T-helper 1 cell (primary cell): ENCODE measurements around the gene PLEKHA8.

Experiments
- DNase-seq, 5 donors: peaks; one replicate each; pipeline ENCODE4 v3.0.0-alpha.2; 2012 to 2020

Gene PLEKHA8

GRCh38 chr7:30023524-30023923, 4.7 kb upstream of the PLEKHA8 start:
- no peak for DNase-seq

DNA sequence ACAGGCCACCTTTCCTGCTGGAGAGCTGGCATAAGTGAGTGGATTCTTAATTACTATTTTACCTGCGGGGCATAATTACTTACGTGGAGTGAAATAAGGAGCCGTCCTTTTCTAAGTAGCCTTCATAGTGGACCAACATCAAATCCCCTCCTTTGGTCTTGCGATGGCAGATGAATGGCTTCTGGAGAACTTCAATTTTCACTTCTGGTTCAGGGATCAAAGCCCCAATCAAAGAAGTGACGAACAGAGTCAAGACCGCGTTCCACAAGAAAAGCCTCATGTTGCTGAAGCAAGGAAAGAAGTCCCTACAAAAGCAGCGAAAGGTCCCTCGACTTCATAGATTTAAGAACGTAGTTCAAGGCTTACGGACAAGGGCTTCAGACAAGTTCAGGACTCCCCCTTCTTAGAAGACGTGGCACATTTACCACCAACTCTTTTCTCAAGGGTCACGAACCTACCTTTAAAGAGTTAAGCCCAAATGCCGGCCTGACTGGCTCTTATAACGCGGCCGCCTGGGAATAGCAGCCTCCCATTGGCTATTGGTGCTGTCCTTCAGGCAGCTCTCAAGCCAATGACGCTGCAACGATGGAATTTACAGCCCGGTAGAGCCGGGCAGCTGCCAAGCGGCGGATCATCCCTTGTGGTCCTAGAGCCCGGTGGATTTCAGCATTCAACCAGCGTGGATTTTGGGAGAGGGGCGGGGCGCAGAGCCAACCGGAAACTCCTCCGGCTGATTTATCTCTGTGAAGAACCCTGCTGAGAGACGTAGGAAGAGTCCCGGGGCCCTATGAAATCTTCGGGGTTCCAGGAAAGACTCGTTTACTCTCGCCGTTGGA, 1.8 kb upstream of the PLEKHA8 start, which contains the start of gene FKBP14:
Gene FKBP14 (minus strand): TSS at position 474 of the 836 bp plus-strand sequence. CDS start 194 bp downstream, at position 280.
- DNase-seq = peak; percentile 75 to 97 (median 85)

- DNase-seq = peak in 3 of 5 donors; percentile 12 to 52 (median 14)
These were observed 1.2 kb upstream of the PLEKHA8 start for GRCh38 chr7:30027065-30027456.

DNA sequence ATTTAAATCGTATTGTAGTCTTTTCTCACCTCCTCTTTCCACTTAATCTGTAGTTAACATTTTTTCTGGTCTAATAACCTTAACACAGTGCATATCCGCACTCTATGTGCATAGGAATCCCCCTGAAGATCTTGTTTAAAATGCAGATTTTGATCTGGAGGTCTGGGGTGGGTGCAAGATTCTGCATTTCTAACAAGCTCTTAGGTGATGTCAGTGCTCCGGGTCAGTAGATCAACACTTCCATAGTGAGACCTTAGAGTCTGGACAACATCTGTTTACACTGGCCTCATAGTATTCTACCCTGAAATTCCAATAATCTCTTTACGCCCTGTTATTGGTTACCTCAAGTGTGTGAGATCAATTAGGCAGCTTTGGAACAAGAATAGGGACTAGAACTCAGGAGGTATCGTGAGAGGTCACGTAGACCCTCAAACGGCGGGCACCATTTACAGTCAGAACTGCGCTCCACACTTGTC, 434 bp upstream of the PLEKHA8 start:
- no peak for DNase-seq

- DNase-seq = peak in 3 of 5 donors; percentile 14 to 42 (median 15)
These were observed 780 bp downstream of the PLEKHA8 start for GRCh38 chr7:30028749-30029635.

- no peak for DNase-seq
These were observed 1.5 kb downstream of the PLEKHA8 start for GRCh38 chr7:30029696-30030095.

DNA sequence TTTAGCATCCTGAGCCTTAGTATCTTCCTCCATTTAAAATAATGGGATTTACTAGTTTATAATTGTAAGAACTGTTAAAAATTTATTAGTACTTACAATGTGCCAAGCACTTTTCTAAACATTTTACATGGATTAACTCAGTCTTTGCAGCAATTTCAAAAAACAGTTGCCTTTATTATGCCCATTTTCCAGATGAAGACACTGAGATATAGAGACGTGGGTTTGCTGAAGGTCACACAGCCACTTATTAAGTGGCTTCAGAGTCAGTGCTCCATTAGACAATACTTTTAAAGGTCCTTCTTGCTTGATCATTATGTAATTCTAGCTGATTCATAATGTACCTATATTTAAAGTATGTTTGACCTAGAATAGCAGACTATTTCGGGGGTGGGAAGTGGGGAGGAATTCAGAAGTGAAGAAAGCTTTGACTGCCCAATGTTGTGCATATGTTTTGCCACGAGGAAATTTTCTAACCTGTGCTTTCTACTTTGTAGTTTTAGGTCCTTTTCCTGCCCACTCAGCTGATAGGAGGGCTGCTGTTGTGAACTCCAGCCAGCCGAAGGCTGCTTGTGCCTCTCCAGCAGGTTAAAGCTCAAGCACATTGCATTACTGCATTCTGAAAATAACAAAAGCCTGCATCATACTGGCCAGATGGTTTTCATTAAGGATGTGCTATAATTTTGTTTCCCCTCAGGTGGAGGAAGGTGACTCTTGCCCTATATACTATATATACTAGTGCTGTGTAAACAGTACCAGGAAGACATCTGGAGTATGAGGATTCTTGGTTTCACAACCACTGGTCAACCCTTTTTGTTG, 4.3 kb downstream of the PLEKHA8 start:
- DNase-seq = no peak

DNA sequence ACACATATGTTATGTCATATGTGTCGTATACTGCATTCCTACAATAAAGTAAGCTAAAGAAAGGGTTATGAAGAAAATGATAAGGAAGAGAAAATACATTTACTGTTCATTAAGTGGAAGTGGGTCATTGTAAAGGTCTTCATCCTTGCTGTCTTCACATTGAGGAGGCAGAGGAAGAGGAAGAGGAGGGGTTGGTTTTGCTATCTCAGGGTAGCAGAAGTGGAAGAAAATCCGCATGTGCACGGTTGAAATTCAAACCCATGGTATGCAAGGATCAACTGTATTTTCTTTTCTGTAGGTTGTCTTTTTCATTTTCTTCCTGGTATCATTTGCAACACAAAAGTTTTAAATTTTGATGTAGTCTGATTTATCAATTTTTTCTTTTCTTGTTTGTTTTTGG, 6.3 kb downstream of the PLEKHA8 start:
- DNase-seq = no peak

- no peak for DNase-seq
These were observed 8.0 kb downstream of the PLEKHA8 start for GRCh38 chr7:30036220-30036619.

DNA sequence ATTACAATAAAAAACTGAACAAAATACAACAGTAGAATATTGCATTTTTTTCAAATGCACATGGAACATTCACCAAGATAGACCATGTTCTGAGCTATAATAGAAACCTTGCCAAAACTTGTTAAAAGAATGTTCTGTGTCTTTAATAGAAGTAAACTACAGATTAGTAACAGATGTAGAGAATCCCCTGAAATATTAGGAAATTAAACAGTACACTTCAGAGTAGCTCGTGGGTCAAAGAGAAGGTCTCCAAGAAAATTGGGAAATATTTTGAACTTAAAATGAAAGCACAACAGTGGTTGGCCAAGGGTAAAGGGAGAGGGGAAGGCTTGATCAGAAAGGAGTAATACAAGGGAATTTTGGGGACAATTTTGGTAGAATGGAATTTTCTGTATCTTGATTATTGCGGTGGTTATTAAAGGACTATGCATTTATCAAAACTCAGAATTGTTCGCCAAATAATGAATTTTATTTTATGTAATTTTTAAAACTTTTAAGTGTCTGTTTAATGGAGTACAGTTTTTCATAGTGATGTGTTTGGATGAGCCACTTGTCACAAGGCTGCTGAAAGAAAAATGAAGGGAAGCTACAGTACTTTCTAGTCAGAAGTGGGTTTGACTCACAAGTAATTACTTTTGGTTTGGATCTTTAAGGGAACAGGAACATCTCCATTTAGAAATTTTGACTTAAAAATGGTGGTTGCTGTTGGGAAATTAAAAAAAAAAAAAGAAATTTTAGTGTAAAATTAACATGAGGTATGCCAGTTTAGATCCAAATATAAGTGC, 10.2 kb downstream of the PLEKHA8 start:
- no peak for DNase-seq

DNA sequence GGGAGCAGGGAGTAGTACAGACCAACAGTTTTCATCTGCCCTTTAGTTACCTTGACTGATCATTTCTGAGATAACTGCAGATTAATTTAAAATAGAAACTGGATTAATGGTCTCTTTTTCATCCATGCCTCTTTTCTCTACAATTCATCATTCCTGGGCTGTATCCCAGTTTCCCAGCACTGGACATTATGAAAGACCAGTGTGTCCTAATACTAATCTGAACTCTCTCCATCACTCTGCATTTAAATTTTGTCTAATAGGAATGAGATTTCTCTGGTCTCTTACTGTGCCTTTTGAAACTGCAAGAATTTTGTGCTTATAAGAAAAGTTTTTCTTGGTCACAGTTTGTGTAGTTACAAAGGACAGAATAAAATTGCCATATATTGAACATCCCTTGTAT, 12.7 kb downstream of the PLEKHA8 start:
- DNase-seq = no peak

DNA sequence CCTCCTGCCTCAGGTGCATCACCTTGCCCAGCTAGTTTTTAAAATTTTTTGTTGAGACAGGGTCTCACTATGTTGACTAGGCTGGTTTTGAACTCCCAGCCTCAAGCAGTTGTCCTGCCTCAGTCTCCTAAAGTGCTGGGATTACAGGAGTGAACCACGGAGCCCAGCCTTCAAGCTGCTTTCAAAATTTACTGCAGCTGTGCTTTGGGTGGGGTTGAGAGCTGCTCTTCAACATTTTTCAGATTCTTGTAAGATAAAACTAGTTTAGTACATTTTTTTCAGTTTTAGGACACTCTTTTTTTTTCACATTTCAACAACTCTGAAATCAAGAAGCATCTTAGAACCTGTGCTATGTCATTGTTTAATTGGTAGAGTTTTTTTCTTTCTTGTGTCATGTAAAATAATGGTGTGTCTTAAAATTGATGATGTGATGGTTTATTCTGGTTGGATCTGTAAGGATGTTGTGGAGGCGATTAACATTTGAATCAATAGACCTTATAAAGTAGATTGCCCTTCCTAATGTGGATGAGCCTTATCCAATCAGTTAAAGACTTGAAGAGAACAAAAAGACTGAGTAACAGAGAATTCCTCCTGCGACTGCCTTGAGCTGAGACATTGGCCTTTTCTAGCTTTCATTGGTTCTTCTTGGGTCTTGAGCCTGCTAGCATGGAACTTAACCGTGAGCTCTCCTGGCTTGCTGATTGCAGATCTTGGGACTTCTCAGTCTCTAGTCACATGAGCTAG, 13.5 kb downstream of the PLEKHA8 start:
- no peak for DNase-seq

GRCh38 chr7:30046127-30046770, 18.0 kb downstream of the PLEKHA8 start:
- no peak for DNase-seq

DNA sequence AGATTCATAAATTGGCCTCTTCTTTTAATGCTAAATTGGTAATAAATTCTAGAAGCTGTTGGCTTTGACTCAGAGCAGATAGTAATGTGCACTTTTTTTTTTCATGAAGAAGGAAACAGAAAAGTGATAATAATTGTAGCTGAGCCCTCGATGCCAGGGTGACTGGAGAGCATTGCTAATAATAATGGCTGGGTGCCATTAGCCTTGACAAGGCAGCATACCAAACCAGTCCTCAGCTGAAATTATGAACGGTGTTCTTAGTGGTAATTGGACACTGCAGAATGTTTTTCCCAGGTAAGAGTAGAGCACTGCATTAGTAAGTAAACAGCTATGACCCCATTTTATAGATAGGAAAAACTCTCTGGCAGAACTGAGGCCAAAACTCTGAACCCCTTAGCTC, 18.9 kb downstream of the PLEKHA8 start:
- DNase-seq = no peak

GRCh38 chr7:30048582-30048981, 20.4 kb downstream of the PLEKHA8 start:
- no peak for DNase-seq

DNA sequence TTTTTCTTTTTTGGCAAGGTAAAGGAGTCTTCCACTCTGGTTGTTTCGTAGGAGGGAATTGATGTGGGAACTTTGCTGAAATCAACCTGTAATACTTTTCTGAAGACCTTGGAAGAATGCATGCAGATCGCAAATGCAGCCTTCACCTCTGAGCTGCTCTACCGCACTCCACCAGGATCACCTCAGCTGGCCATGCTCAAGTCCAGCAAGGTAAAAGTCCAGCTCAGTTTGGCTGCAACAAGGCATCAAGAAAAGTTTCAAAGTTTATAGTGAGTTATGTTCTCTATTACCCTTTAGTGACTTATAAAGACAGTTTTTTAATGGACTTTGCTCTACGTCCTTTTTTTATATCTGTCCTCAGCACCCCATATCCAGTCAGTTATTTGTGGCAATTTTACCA, 21.0 kb downstream of the PLEKHA8 start:
- DNase-seq = no peak

DNA sequence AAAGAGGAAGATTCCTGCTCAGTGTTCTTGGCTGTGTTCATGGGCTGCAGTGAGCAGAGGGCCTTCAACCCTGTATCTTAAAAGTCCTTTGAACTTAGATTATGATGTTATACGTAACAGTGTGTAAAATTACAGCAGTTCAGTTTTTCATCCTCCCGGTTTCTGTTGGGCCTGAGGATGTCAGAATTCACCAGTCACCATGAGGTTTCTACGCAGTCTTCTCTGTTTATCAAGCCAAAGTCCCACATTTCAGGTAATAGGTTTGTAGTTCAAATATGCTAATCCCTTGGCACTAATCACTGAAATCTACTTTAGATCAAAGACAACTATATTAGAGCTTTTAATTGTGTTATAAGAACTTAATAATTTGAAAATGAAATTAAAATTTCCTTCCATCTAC, 24.9 kb downstream of the PLEKHA8 start:
- no peak for DNase-seq

- DNase-seq = no peak
These were observed 29.5 kb downstream of the PLEKHA8 start for GRCh38 chr7:30057741-30058140.

GRCh38 chr7:30061786-30062185, 33.6 kb downstream of the PLEKHA8 start:
- peak in 3 of 5 donors; percentile 5 to 17 (median 12) for DNase-seq

GRCh38 chr7:30062587-30062986, 34.4 kb downstream of the PLEKHA8 start:
- peak in 1 of 5 donors; percentile 8 for DNase-seq
